OCI-LY7 (cell line): ENCODE data around the gene ZNF536. TPM values are rescaled to one million over a fixed set of nuclear protein-coding genes. Genes with fewer than 3 reads are reported as not detected.

ENCODE experiments used
- BruUV-seq: library from RNA; stranded (reverse); fragments of 400-500 nt; replicated peaks from 2 replicates; lab custom pipeline; 2021; lab: Mats Ljungman, UMichigan
- CTCF ChIA-PET: fragments of 300-600 bp; sonication (Branson Sonifier 250); formaldehyde crosslinking; loops from one replicate; lab custom pipeline; 2022; ENCODE audit warnings: antibody characterized with exemption; ENCODE audit not compliant: unreplicated experiment; lab: Charles Lee
- POLR2A ChIA-PET: fragments of 300-600 bp; sonication (Branson Sonifier 250); formaldehyde crosslinking; loops from one replicate; lab custom pipeline; 2022; ENCODE audit warnings: antibody characterized with exemption; lab: Charles Lee
- DNase-seq: peaks from one replicate; pipeline ENCODE4 v3.0.0-alpha.2; 2015; ENCODE audit warnings: low spot score
- H2AFZ ChIP-seq: fragments of 200-600 bp; sonication (generic), shearing (Covaris generic); 2 replicates; pipeline ENCODE4 v1.6.1; 2014; ENCODE audit warnings: mild to moderate bottlenecking, antibody characterized with exemption, low read length, moderate library complexity
- H3K27ac ChIP-seq: fragments of 200-600 bp; sonication (generic); 2 replicates; pipeline ENCODE4 v1.5.1; 2014; ENCODE audit warnings: mixed run types, low read depth, mild to moderate bottlenecking, moderate library complexity, low read length, inconsistent platforms; ENCODE audit not compliant: poor library complexity, severe bottlenecking
- H3K36me3 ChIP-seq: fragments of 200-600 bp; sonication (generic); 2 replicates; pipeline ENCODE4 v1.6.1; 2014; ENCODE audit warnings: mild to moderate bottlenecking, antibody characterized with exemption, low read length, moderate library complexity, mixed read lengths; ENCODE audit not compliant: insufficient read depth
- H3K4me1 ChIP-seq: fragments of 200-600 bp; sonication (generic); 2 replicates; pipeline ENCODE4 v1.5.1; 2014; ENCODE audit warnings: mild to moderate bottlenecking, low read length; ENCODE audit not compliant: insufficient read depth, poor library complexity, severe bottlenecking
- H3K4me2 ChIP-seq: fragments of 200-600 bp; sonication (generic); 2 replicates; pipeline ENCODE4 v1.6.1; 2014; ENCODE audit warnings: mild to moderate bottlenecking, low read length
- H3K4me3 ChIP-seq: fragments of 200-600 bp; sonication (generic); 2 replicates; pipeline ENCODE4 v1.5.1; 2014; ENCODE audit warnings: mild to moderate bottlenecking, low read depth, low read length; ENCODE audit not compliant: poor library complexity, severe bottlenecking
- H3K79me2 ChIP-seq: fragments of 200-600 bp; sonication (generic); 2 replicates; pipeline ENCODE4 v1.6.1; 2016; ENCODE audit warnings: low read depth, mild to moderate bottlenecking, low read length, moderate library complexity, mixed read lengths; ENCODE audit not compliant: insufficient read depth
- H3K9me2 ChIP-seq: fragments of 200-600 bp; sonication (generic); 2 replicates; pipeline ENCODE4 v1.6.1; 2016; ENCODE audit warnings: mild to moderate bottlenecking, low read length, mixed read lengths; ENCODE audit not compliant: insufficient read depth
- H3K9me3 ChIP-seq: fragments of 200-600 bp; sonication (generic); 2 replicates; pipeline ENCODE4 v1.6.1; 2014; ENCODE audit warnings: mild to moderate bottlenecking, mixed run types, low read length, mixed read lengths
- H4K20me1 ChIP-seq: fragments of 200-600 bp; sonication (generic); 2 replicates; pipeline ENCODE4 v1.6.1; 2014; ENCODE audit warnings: mild to moderate bottlenecking, antibody characterized with exemption, low read length, moderate library complexity, mixed read lengths; ENCODE audit not compliant: insufficient read depth
- CTCF ChIP-seq: fragments of 200-600 bp; sonication (generic); conservative IDR thresholded peaks from 2 replicates; pipeline ENCODE4 v1.5.1; 2014; ENCODE audit warnings: mild to moderate bottlenecking, antibody characterized with exemption, low read length, moderate library complexity, mixed read lengths
- EZH2phosphoT487 ChIP-seq: fragments of 200-600 bp; sonication (generic); IDR thresholded peaks from 2 replicates; pipeline ENCODE4 v1.6.1; 2018; ENCODE audit warnings: low read depth, borderline replicate concordance, mild to moderate bottlenecking, mixed run types, antibody characterized with exemption, low read length, moderate library complexity, mixed read lengths
- intact Hi-C: fragments of 100-400 bp; cut with micrococcal nuclease; formaldehyde crosslinking; loops from one replicate; pipeline ENCODE4 v1.10.0; 2022; ENCODE audit not compliant: unreplicated experiment
- total RNA-seq, 2 experiments: library from RNA; depleted of rRNA in 1 of 2; stranded (reverse); fragments of >200 nt in 1 of 2; shearing (Covaris generic) in 1 of 2; gene quantifications; 2 replicates each; pipeline ENCODE4 v1.2.3, GENCODE V29; 2014 to 2022

The ZNF536 gene
- total RNA-seq, 2 experiments from 2014 or later, result 0.06 to 0.30 TPM

- no peaks in the 10 kb centered on the region for H3K9me2 ChIP-seq
- H4K20me1 ChIP-seq, result no peaks in the 10 kb centered on the region
- H3K4me3 ChIP-seq, result no peak overlapping the region
- no peak for DNase-seq
- no TSS peak for BruUV-seq
- no peak overlapping the region for H3K27ac ChIP-seq
- no peaks in the 10 kb centered on the region for H3K9me3 ChIP-seq
- no peak overlapping the region for H2AFZ ChIP-seq
- POLR2A ChIA-PET, result no interaction called here
- TF ChIP-seq CTCF (no peak), EZH2phosphoT487 (no peak)
- H3K4me2 ChIP-seq, result no peak overlapping the region
- CTCF ChIA-PET, result no interaction called here
- intact Hi-C loops, result no loop called here
- no peaks in the 10 kb centered on the region for H3K36me3 ChIP-seq
- H3K79me2 ChIP-seq, result no peaks in the 10 kb centered on the region
- no peaks in the 10 kb centered on the region for H3K4me1 ChIP-seq
These were observed 41.9 kb upstream of the ZNF536 start for GRCh38 chr19:30330266-30330665.

GRCh38 chr19:30332445-30333234 is 39.5 kb upstream of the ZNF536 start:
- Histone ChIP-seq H3K4me3 (no peak overlapping the region), H4K20me1 (no peaks in the 10 kb centered on the region), H3K9me3 (no peaks in the 10 kb centered on the region), H3K79me2 (no peaks in the 10 kb centered on the region), H3K4me1 (no peaks in the 10 kb centered on the region), H3K36me3 (no peaks in the 10 kb centered on the region), H3K9me2 (no peaks in the 10 kb centered on the region), H3K27ac (no peak overlapping the region), H3K4me2 (no peak overlapping the region), H2AFZ (no peak overlapping the region)
- DNase-seq, result no peak
- CTCF ChIA-PET, result no interaction called here
- no peak for TF ChIP-seq EZH2phosphoT487
- no peak for TF ChIP-seq CTCF
- POLR2A ChIA-PET, result no interaction called here
- no TSS peak for BruUV-seq
- intact Hi-C loops, result no loop called here
